GM12865 (cell line): ENCODE results near the gene GPR161.

Experiments used
- DNase-seq: peaks from one replicate; pipeline ENCODE4 v3.0.0; 2010; ENCODE audit warnings: low read depth
- H3K4me3 ChIP-seq: 2 replicates; pipeline ENCODE4 v1.5.1; 2011; ENCODE audit warnings: mild to moderate bottlenecking, low read depth, low read length, control low read depth
- TF ChIP-seq, protein P1 (sequence below): IDR thresholded peaks from 2 replicates; pipeline ENCODE4 v1.5.1; 2011; ENCODE audit warnings: low read length, control low read depth, low read depth, inconsistent platforms; ENCODE audit not compliant: insufficient read depth; ENCODE audit errors: missing control alignments

Gene GPR161

DNA sequence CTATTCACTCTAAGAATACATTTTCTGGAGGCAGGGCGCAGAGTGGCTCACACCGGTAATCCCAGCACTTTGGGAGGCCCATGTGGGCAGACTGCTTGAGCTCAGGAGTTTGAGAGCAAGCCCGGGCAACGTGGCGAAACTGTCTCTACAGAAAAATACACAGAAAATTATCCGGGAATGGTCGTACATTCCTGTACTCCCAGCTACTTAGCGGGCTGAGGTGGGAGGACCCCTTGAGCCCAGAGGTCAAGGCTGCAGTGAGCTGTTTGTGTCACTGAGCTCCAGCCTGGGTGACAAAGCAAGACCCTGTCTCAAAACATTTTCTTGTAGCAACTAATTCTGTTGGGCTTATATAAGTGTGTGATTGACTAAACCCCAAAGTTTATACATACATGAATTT lies 30.5 kb downstream of the GPR161 start:
- no peak for DNase-seq
- no peak overlapping the region for H3K4me3 ChIP-seq
- TF ChIP-seq, protein P1, sequence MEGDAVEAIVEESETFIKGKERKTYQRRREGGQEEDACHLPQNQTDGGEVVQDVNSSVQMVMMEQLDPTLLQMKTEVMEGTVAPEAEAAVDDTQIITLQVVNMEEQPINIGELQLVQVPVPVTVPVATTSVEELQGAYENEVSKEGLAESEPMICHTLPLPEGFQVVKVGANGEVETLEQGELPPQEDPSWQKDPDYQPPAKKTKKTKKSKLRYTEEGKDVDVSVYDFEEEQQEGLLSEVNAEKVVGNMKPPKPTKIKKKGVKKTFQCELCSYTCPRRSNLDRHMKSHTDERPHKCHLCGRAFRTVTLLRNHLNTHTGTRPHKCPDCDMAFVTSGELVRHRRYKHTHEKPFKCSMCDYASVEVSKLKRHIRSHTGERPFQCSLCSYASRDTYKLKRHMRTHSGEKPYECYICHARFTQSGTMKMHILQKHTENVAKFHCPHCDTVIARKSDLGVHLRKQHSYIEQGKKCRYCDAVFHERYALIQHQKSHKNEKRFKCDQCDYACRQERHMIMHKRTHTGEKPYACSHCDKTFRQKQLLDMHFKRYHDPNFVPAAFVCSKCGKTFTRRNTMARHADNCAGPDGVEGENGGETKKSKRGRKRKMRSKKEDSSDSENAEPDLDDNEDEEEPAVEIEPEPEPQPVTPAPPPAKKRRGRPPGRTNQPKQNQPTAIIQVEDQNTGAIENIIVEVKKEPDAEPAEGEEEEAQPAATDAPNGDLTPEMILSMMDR = no peak

DNA sequence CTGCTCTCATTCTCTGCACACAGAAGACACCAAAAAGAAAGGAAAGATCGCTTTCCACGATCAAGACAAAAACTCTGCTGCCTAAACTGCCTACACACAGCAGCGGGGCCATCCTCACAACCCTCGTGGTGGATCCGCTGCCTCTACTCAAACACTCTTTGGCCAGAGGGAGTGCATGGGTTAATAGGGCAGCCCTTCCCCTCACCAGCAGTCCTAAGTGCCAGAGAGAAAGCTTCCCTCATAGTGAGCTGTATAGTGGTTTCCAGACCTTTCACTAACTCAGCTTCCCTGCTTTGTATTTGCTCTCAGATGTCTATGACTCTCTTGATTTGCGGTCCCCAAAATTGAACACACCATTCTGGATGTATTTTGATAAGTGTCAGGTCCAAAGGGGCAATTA lies 30.9 kb downstream of the GPR161 start:
- no peak overlapping the region for H3K4me3 ChIP-seq
- no peak for DNase-seq
- TF ChIP-seq, protein P1 = no peak

DNA sequence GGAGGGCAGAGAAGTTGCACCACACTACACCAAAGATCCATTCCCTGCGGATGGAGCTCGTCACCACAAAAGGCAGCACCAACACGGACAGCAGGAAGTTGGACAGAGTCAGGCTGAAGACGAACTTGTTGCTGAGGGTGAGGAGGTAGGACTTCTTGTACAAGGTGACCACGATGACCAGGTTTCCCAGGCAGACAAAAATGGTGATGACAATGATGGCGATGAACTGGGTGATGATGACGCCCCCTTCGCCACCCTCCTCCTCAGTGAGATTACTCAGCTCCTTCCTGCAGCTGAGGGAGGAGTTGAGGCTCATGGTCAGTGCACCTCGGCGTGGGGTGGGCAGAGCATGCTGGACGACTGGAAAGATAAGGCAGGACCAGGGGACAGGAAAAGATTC lies 32.2 kb downstream of the GPR161 start:
- H3K4me3 ChIP-seq = no peak overlapping the region
- TF ChIP-seq, protein P1 = no peak
- DNase-seq = no peak

DNA sequence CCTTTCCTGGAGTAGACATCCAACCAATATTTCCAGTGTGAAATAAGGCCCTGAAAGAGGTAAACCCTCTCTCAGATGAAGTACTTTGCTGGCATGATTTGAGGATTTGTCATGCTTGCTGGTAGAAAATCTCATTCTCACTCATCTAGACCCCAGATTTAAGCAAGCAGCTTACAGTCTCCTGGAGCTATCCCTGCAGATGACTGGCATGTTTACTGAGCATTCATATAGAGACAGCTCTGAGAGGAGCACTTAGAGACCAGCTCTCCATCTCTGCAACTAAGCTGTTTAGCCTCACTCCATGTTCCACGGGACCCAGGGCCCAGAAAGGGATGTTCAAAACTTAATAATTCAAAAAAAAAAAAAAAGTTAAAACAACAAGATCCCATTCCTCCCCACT lies 34.2 kb downstream of the GPR161 start:
- no peak for DNase-seq
- TF ChIP-seq, protein P1 = no peak
- H3K4me3 ChIP-seq = no peak overlapping the region

DNA sequence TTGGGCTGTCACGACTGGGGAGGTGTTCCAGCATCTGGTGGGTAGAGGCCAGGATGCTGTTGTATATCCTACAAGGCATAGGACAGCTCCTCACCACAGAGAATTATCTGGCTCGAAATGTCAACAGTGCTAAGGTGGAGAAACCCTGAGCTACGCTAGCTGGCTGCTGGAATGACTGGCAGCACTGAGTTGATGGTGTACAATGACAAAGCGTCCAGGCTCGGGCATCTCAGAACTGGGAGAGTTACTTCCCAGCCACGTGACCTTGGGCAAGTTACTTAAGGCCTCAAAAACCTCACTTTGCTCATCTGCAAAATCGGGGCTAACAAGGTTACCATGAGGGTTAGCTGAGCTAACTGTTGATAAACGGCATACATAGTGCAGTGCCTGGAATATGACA lies 35.4 kb downstream of the GPR161 start:
- TF ChIP-seq, protein P1 = no peak
- no peak overlapping the region for H3K4me3 ChIP-seq
- no peak for DNase-seq

DNA sequence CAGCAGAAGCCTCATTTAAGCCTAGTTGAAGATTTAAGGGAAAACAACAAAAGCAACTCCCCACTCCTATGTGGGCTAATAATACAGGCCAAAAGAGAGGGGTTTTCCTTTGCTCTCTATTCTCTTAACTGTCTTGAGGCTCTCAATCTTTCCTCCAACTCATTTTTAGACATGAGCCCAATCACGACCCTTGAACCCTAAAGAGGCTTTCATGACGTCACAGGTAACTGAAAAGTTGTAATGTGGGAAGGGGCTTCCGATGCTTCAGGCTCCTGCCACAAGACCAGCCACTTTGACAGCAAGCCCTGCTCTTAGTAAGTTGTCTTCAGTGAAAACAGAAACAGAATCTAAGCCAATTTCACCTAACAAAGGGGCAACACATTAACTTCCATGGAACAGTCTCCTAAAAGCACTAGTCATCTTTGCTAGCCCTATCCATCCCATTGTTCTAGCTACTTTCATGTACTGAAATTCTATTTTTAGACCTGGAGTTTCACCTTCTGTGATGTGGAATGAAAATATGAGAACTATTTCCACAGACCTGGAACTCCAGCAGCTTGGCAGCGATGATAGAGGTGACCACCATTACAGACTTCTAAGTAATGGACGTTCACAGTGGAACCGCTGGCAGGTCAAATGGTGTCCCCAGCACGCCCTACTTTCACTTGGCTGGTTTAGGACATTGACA lies 36.3 kb downstream of the GPR161 start:
- H3K4me3 ChIP-seq = no peak overlapping the region
- no peak for DNase-seq
- TF ChIP-seq, protein P1 = no peak

DNA sequence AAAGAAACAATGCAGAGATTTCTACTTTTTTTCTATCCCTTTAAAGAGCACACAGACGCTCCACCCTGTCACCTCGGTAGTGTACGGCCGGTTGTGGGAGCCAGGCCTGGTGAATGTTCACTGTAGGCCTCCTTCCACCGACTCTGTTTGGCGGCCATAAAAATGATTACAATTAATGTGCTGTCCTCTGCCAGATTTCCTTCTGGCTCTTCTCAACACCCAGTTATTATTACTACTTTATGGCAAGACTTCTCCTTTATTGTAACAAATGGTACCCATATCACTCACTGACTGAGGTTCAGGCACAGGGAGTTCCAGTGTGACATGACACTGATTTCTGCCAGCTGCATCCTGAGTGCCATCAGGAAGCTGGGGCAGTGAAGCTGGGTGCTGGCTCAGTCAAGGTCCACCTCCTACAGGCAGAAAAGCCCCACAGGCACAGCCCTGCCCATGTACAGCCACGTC lies 37.4 kb downstream of the GPR161 start:
- no peak overlapping the region for H3K4me3 ChIP-seq
- TF ChIP-seq, protein P1 = no peak
- DNase-seq = no peak
